ENCODE data around the gene HDHD5.
"Not testable (repeated sequence)": the region's sequence is repeated elsewhere in the genome, so short reads cannot be mapped to it uniquely, and the experiment has no call there.

The HDHD5 gene

GRCh38 chr22:17155941-17156340, 3.1 kb downstream of the HDHD5 start:
- H3K79me2 ChIP-seq (ENCODE audit: low read length) = peaks cover 81% of the 10 kb centered on the region
- no peaks in the 10 kb centered on the region for H3K9me3 ChIP-seq (ENCODE audit: insufficient read depth, low read length)
- H3K9ac ChIP-seq (ENCODE audit: low read length) = no peak overlapping the region
- no peak overlapping the region for H3K4me3 ChIP-seq (ENCODE audit: low read length)
- peak overlapping the region; percentile 22 for H3K4me2 ChIP-seq (ENCODE audit: low read length)
- no peak overlapping the region for H3K27ac ChIP-seq (ENCODE audit: low read length)
- peaks cover 48% of the 10 kb centered on the region for H4K20me1 ChIP-seq (ENCODE audit: insufficient read depth, low read length)
- peaks cover 14% of the 10 kb centered on the region for H3K36me3 ChIP-seq (replicated peaks; ENCODE audit: low read depth, low read length)
- TF ChIP-seq, protein P1, sequence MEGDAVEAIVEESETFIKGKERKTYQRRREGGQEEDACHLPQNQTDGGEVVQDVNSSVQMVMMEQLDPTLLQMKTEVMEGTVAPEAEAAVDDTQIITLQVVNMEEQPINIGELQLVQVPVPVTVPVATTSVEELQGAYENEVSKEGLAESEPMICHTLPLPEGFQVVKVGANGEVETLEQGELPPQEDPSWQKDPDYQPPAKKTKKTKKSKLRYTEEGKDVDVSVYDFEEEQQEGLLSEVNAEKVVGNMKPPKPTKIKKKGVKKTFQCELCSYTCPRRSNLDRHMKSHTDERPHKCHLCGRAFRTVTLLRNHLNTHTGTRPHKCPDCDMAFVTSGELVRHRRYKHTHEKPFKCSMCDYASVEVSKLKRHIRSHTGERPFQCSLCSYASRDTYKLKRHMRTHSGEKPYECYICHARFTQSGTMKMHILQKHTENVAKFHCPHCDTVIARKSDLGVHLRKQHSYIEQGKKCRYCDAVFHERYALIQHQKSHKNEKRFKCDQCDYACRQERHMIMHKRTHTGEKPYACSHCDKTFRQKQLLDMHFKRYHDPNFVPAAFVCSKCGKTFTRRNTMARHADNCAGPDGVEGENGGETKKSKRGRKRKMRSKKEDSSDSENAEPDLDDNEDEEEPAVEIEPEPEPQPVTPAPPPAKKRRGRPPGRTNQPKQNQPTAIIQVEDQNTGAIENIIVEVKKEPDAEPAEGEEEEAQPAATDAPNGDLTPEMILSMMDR (IDR thresholded peaks at IDR 0.05; ENCODE audit: low read depth, low read length) = no peak
- TF ChIP-seq EZH2phosphoT487 (IDR thresholded peaks at IDR 0.05; ENCODE audit: low read depth) = no peak
- H3K27me3 ChIP-seq (ENCODE audit: low read depth, low read length) = no peaks in the 10 kb centered on the region
- H2AFZ ChIP-seq (ENCODE audit: low read depth, low read length) = no peak overlapping the region
- peaks cover 25% of the 10 kb centered on the region for H3K4me1 ChIP-seq (ENCODE audit: low read length)

DNA sequence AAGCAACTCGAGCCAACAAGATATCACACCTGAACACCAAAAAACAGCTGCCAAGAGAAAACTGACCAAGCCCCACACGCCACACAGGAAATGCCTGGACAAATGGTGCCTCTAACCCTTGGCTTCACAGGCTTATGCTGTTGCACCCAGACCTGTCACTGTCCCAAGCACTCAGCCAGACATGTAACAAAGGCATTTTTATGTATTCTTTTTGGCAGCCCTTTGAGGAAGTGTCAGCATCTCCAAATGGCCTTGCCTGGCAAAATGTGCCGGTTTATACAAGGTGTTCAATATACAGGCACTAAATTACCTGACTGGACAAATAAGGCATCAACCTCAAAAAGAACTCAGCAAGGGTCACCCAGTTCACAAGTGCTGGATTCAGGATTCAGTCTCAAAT, 6.1 kb downstream of the HDHD5 start:
- Histone ChIP-seq H3K79me2 (ENCODE audit: low read length) (peaks cover 100% of the 10 kb centered on the region), H3K27me3 (ENCODE audit: low read depth, low read length) (no peaks in the 10 kb centered on the region), H2AFZ (ENCODE audit: low read depth, low read length) (no peak overlapping the region), H3K36me3 (replicated peaks; ENCODE audit: low read depth, low read length) (peaks cover 31% of the 10 kb centered on the region), H3K9me3 (ENCODE audit: insufficient read depth, low read length) (no peaks in the 10 kb centered on the region), H3K9ac (ENCODE audit: low read length) (no peak overlapping the region), H3K4me1 (ENCODE audit: low read length) (peaks cover 15% of the 10 kb centered on the region), H3K27ac (ENCODE audit: low read length) (no peak overlapping the region), H3K4me3 (ENCODE audit: low read length) (no peak overlapping the region), H4K20me1 (ENCODE audit: insufficient read depth, low read length) (peaks cover 71% of the 10 kb centered on the region), H3K4me2 (ENCODE audit: low read length) (no peak overlapping the region)
- TF ChIP-seq, protein P1 (IDR thresholded peaks at IDR 0.05; ENCODE audit: low read depth, low read length) = no peak
- TF ChIP-seq EZH2phosphoT487 (IDR thresholded peaks at IDR 0.05; ENCODE audit: low read depth) = no peak

- TF ChIP-seq EZH2phosphoT487 (IDR thresholded peaks at IDR 0.05; ENCODE audit: low read depth) = no peak
- TF ChIP-seq, protein P1 (IDR thresholded peaks at IDR 0.05; ENCODE audit: low read depth, low read length) = no peak
- Histone ChIP-seq H3K4me3 (ENCODE audit: low read length) (no peak overlapping the region), H3K36me3 (replicated peaks; ENCODE audit: low read depth, low read length) (peaks cover 30% of the 10 kb centered on the region), H3K4me2 (ENCODE audit: low read length) (no peak overlapping the region), H3K27me3 (ENCODE audit: low read depth, low read length) (no peaks in the 10 kb centered on the region), H3K4me1 (ENCODE audit: low read length) (peaks cover 9% of the 10 kb centered on the region), H3K27ac (ENCODE audit: low read length) (no peak overlapping the region), H2AFZ (ENCODE audit: low read depth, low read length) (no peak overlapping the region), H4K20me1 (ENCODE audit: insufficient read depth, low read length) (peaks cover 69% of the 10 kb centered on the region), H3K9me3 (ENCODE audit: insufficient read depth, low read length) (no peaks in the 10 kb centered on the region), H3K79me2 (ENCODE audit: low read length) (peaks cover 100% of the 10 kb centered on the region), H3K9ac (ENCODE audit: low read length) (no peak overlapping the region)
Measured at GRCh38 chr22:17152340-17152739, 6.7 kb downstream of the HDHD5 start.

- Histone ChIP-seq H2AFZ (ENCODE audit: low read depth, low read length) (no peak overlapping the region), H3K4me1 (ENCODE audit: low read length) (no peaks in the 10 kb centered on the region), H4K20me1 (ENCODE audit: insufficient read depth, low read length) (peaks cover 64% of the 10 kb centered on the region), H3K27ac (ENCODE audit: low read length) (no peak overlapping the region), H3K4me3 (ENCODE audit: low read length) (no peak overlapping the region), H3K27me3 (ENCODE audit: low read depth, low read length) (no peaks in the 10 kb centered on the region), H3K9ac (ENCODE audit: low read length) (no peak overlapping the region), H3K79me2 (ENCODE audit: low read length) (peaks cover 86% of the 10 kb centered on the region), H3K36me3 (replicated peaks; ENCODE audit: low read depth, low read length) (peaks cover 30% of the 10 kb centered on the region), H3K4me2 (ENCODE audit: low read length) (no peak overlapping the region), H3K9me3 (ENCODE audit: insufficient read depth, low read length) (no peaks in the 10 kb centered on the region)
- TF ChIP-seq, protein P1 (IDR thresholded peaks at IDR 0.05; ENCODE audit: low read depth, low read length) = no peak
- TF ChIP-seq EZH2phosphoT487 (IDR thresholded peaks at IDR 0.05; ENCODE audit: low read depth) = no peak
Measured at GRCh38 chr22:17149076-17149815, 9.8 kb downstream of the HDHD5 start.

DNA sequence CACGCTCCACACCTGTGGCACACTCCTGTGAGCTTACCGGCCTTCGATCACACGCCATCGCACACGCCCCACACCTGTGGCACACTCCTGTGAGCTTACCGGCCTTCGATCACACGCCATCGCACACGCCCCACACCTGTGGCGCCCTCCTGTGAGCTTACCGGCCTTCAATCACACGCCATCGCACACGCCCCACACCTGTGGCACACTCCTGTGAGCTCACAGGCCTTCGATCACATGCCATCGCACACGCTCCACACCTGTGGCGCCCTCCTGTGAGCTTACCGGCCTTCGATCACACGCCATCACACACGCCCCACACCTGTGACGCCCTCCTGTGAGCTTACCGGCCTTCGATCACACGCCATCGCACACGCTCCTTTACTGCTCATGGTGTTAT, 11.6 kb downstream of the HDHD5 start:
- Histone ChIP-seq H4K20me1 (ENCODE audit: insufficient read depth, low read length) (peaks cover 48% of the 10 kb centered on the region), H3K36me3 (replicated peaks; ENCODE audit: low read depth, low read length) (peaks cover 45% of the 10 kb centered on the region), H3K79me2 (ENCODE audit: low read length) (peaks cover 68% of the 10 kb centered on the region)
- H3K4me1 ChIP-seq (ENCODE audit: low read length); H3K4me2 ChIP-seq (ENCODE audit: low read length); H3K4me3 ChIP-seq (ENCODE audit: low read length); H3K9me3 ChIP-seq (ENCODE audit: insufficient read depth, low read length); H3K9ac ChIP-seq (ENCODE audit: low read length); H3K27ac ChIP-seq (ENCODE audit: low read length); H2AFZ ChIP-seq (ENCODE audit: low read depth, low read length); H3K27me3 ChIP-seq (ENCODE audit: low read depth, low read length): not testable (repeated sequence)
